HCT116 (cell line): ENCODE results near the gene KATNIP. TPM values are rescaled to one million over a fixed set of nuclear protein-coding genes. Genes with fewer than 3 reads are reported as not detected.

Experiments
- ATAC-seq: fragments of 200-7000 bp; cut with Tn5 transposase; 2 replicates; pipeline ENCODE4 v1.9.1; 2020; ENCODE audit warnings: mild to moderate bottlenecking, moderate library complexity
- BruUV-seq: library from RNA; stranded (reverse); fragments of 400-500 nt; replicated peaks from 2 replicates; lab custom pipeline; 2021; lab: Mats Ljungman, UMichigan
- CTCF ChIA-PET: fragments of 300-600 bp; sonication (Branson Sonifier 250); formaldehyde crosslinking; loops from one replicate; lab custom pipeline; 2021; ENCODE audit warnings: antibody characterized with exemption; lab: Charles Lee
- POLR2A ChIA-PET: fragments of 300-600, 350-600 bp; sonication (Branson Sonifier 250); formaldehyde crosslinking; loops from one replicate; lab custom pipeline; 2021; ENCODE audit warnings: antibody characterized with exemption; lab: Charles Lee
- RAD21 ChIA-PET, 2 experiments: fragments of 300-600 bp; sonication (Branson Sonifier 250); formaldehyde crosslinking; loops; one replicate each; lab custom pipeline; 2023; ENCODE audit warnings: low total read pairs in 2 of 2; ENCODE audit not compliant: uncharacterized antibody in 2 of 2, unreplicated experiment in 2 of 2, low non-redundant PET in 1 of 2; lab: Charles Lee
- DNase-seq: peaks from one replicate; pipeline ENCODE4 v3.0.0-alpha.2; 2010; ENCODE audit warnings: low read depth, low spot score
- H2AFZ ChIP-seq: fragments of 200-600 bp; shearing (Covaris generic), sonication (generic); 2 replicates; pipeline ENCODE4 v1.6.1; 2017; ENCODE audit warnings: low read depth, mixed run types, mixed read lengths, antibody characterized with exemption, low read length; ENCODE audit not compliant: poor library complexity, severe bottlenecking
- H3K27ac ChIP-seq: 2 replicates; pipeline ENCODE4 v1.5.1; 2012; ENCODE audit warnings: low read depth, low read length
- H3K27me3 ChIP-seq: fragments of 200-600 bp; sonication (generic); 2 replicates; pipeline ENCODE4 v1.6.1; 2016; ENCODE audit warnings: mixed run types, low read length, mixed read lengths; ENCODE audit not compliant: insufficient read depth
- H3K36me3 ChIP-seq, 2 experiments: fragments of 200-500 bp in 1 of 2; fragments of 200-600 bp in 1 of 2; sonication (Bioruptor generic) in 1 of 2; sonication (generic) in 1 of 2; 2 replicates each; pipeline versions ENCODE4 v1.5.1 to v1.6.1; 2014 to 2016; ENCODE audit warnings: low read length in 2 of 2, inconsistent platforms in 1 of 2, mixed read lengths in 1 of 2, mixed run types in 1 of 2; ENCODE audit not compliant: insufficient read depth in 2 of 2, control insufficient read depth in 1 of 2
- H3K4me1 ChIP-seq, 2 experiments: fragments of 200-600 bp in 1 of 2; sonication (generic) in 1 of 2; 2 replicates each; pipeline versions ENCODE4 v1.5.1 to v1.6.1; 2012 to 2017; ENCODE audit warnings: low read length in 2 of 2, inconsistent platforms in 1 of 2, mild to moderate bottlenecking in 1 of 2, mixed read lengths in 1 of 2, mixed run types in 1 of 2, moderate library complexity in 1 of 2; ENCODE audit not compliant: insufficient read depth in 2 of 2, control insufficient read depth in 1 of 2
- H3K4me2 ChIP-seq: fragments of 200-600 bp; sonication (generic); 2 replicates; pipeline ENCODE4 v1.6.1; 2017; ENCODE audit warnings: mixed run types, low read length, mixed read lengths
- H3K4me3 ChIP-seq, 2 experiments: fragments of 200-600 bp in 1 of 2; sonication (generic) in 1 of 2; replicated peaks in 1 of 2; 2 replicates each; pipeline ENCODE4 v1.5.1; 2011 to 2016; ENCODE audit warnings: low read length in 2 of 2, control low read depth in 1 of 2, low read depth in 1 of 2, mild to moderate bottlenecking in 1 of 2, mixed read lengths in 1 of 2, mixed run types in 1 of 2
- H3K79me2 ChIP-seq: fragments of 200-600 bp; sonication (generic); 2 replicates; pipeline ENCODE4 v1.6.1; 2017; ENCODE audit warnings: mild to moderate bottlenecking, mixed run types, low read length, moderate library complexity, mixed read lengths; ENCODE audit not compliant: insufficient read depth
- H3K9ac ChIP-seq: fragments of 200-600 bp; sonication (generic); 2 replicates; pipeline ENCODE4 v1.6.1; 2016; ENCODE audit warnings: low read length, mixed read lengths
- H3K9me2 ChIP-seq: fragments of 200-600 bp; sonication (generic), shearing (Covaris generic); 2 replicates; pipeline ENCODE4 v1.6.1; 2017; ENCODE audit warnings: mixed run types, mild to moderate bottlenecking, moderate library complexity; ENCODE audit not compliant: insufficient read depth
- H3K9me3 ChIP-seq, 2 experiments: fragments of 200-500 bp in 1 of 2; fragments of 200-600 bp in 1 of 2; sonication (Bioruptor generic) in 1 of 2; sonication (generic) in 1 of 2; 2 replicates each; pipeline ENCODE4 v1.6.1; 2014 to 2017; ENCODE audit warnings: low read length in 2 of 2, mixed read lengths in 2 of 2, inconsistent platforms in 1 of 2, low read depth in 1 of 2, mild to moderate bottlenecking in 1 of 2, mixed run types in 1 of 2, moderate library complexity in 1 of 2; ENCODE audit not compliant: control insufficient read depth in 1 of 2, insufficient read depth in 1 of 2
- H4K20me1 ChIP-seq: fragments of 200-600 bp; sonication (generic), shearing (Covaris generic); 2 replicates; pipeline ENCODE4 v1.6.1; 2017; ENCODE audit warnings: mixed run types, mild to moderate bottlenecking, moderate library complexity; ENCODE audit not compliant: insufficient read depth
- CEBPB ChIP-seq: IDR thresholded peaks from 2 replicates; pipeline ENCODE4 v1.6.1; 2012; ENCODE audit warnings: low read depth
- CTCF ChIP-seq, 3 experiments: fragments of 200-600 bp in 1 of 3; sonication (generic) in 1 of 3; IDR thresholded peaks in 2 of 3; conservative IDR thresholded peaks in 1 of 3; 2 replicates each; pipeline ENCODE4 v1.5.1; 2012 to 2017; ENCODE audit warnings: low read depth in 2 of 3, low read length in 2 of 3, antibody characterized with exemption in 1 of 3, borderline replicate concordance in 1 of 3, control low read depth in 1 of 3, mild to moderate bottlenecking in 1 of 3, mixed read lengths in 1 of 3, mixed run types in 1 of 3, moderate library complexity in 1 of 3; ENCODE audit not compliant: insufficient read depth in 1 of 3
- EGR1 ChIP-seq: IDR thresholded peaks from 2 replicates; pipeline ENCODE4 v1.6.1; 2012; ENCODE audit warnings: low read depth
- EZH2 ChIP-seq: fragments of 200-600 bp; sonication (generic); IDR thresholded peaks from 2 replicates; pipeline ENCODE4 v1.6.1; 2017; ENCODE audit warnings: antibody characterized with exemption, mixed run types
- RAD21 ChIP-seq: IDR thresholded peaks from 2 replicates; pipeline ENCODE4 v1.6.1; 2012; ENCODE audit warnings: low read depth, mild to moderate bottlenecking
- YY1 ChIP-seq: IDR thresholded peaks from 2 replicates; pipeline ENCODE4 v1.6.1; 2011; ENCODE audit warnings: low read length, low read depth, moderate library complexity, mild to moderate bottlenecking; ENCODE audit not compliant: insufficient replicate concordance; ENCODE audit errors: extremely low read depth
- ZNF274 ChIP-seq: fragments of 200-500 bp; sonication (Bioruptor generic); IDR thresholded peaks from 2 replicates; pipeline ENCODE4 v1.6.1; 2014; ENCODE audit warnings: mild to moderate bottlenecking, low read depth, low read length, inconsistent platforms
- intact Hi-C: fragments of 100-400 bp; cut with micrococcal nuclease; formaldehyde crosslinking; loops from 2 replicates; pipeline ENCODE4 v1.10.0; 2022
- total RNA-seq: library from RNA; stranded (reverse); gene quantifications from one replicate; pipeline ENCODE4 v1.2.1, GENCODE V29; 2021; ENCODE audit not compliant: unreplicated experiment
- TF ChIP-seq, protein P1 (sequence below): IDR thresholded peaks from 2 replicates; pipeline ENCODE4 v1.6.1; 2011; ENCODE audit warnings: mild to moderate bottlenecking, low read length, moderate library complexity; ENCODE audit not compliant: insufficient replicate concordance; ENCODE audit errors: extremely low read depth

KATNIP gene
- total RNA-seq, 1 experiment from 2014 or later, result 23.8 TPM

DNA sequence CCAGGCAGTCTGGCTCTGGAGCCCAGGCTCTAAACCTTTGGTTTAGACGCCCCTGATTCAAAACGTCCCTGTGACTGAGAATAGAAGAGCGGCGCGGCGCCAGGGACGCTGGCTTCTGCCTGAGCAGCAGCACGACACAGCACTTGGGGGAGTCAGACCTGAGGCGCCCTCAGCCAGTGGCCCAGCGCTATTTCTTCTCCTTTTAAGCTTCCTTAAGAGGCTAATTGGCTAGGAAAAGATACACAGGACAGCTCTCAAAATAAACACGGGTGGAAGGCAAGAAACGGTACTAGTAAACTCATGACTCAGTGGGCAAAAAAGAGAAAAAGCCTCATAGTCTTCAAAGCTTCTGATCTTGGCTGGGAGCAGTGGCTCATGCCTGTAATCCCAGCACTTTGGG lies 35.1 kb upstream of the KATNIP start:
- H3K27ac ChIP-seq, result no peak overlapping the region
- no peak overlapping the region for H3K4me3 ChIP-seq
- H3K79me2 ChIP-seq, result peaks cover 5% of the 10 kb centered on the region; the same call in 1 of the 2 replicates
- POLR2A ChIA-PET, result no interaction called here
- DNase-seq, result no peak
- H3K9me3 ChIP-seq, result no peaks in the 10 kb centered on the region
- H3K27me3 ChIP-seq, result no peaks in the 10 kb centered on the region
- no peak overlapping the region for H2AFZ ChIP-seq
- no TSS peak for BruUV-seq
- H3K9ac ChIP-seq, result no peak overlapping the region
- CTCF ChIA-PET, result interaction anchor here (1.7 kb wide), 1 partner anchor 35 kb away, joined by 6 read pairs; the partner anchor contains the start of genes GTF3C1 and KATNIP
- no peaks in the 10 kb centered on the region for H3K9me2 ChIP-seq
- RAD21 ChIA-PET, result no interaction called here
- peaks cover 18 to 21% of the 10 kb centered on the region in 2 experiments for H3K36me3 ChIP-seq
- ATAC-seq, result no peak
- TF ChIP-seq CEBPB (no peak), ZNF274 (no peak), RAD21 (no peak), YY1 (no peak), EZH2 (no peak)
- TF ChIP-seq, protein P1, sequence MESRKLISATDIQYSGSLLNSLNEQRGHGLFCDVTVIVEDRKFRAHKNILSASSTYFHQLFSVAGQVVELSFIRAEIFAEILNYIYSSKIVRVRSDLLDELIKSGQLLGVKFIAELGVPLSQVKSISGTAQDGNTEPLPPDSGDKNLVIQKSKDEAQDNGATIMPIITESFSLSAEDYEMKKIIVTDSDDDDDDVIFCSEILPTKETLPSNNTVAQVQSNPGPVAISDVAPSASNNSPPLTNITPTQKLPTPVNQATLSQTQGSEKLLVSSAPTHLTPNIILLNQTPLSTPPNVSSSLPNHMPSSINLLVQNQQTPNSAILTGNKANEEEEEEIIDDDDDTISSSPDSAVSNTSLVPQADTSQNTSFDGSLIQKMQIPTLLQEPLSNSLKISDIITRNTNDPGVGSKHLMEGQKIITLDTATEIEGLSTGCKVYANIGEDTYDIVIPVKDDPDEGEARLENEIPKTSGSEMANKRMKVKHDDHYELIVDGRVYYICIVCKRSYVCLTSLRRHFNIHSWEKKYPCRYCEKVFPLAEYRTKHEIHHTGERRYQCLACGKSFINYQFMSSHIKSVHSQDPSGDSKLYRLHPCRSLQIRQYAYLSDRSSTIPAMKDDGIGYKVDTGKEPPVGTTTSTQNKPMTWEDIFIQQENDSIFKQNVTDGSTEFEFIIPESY, result no peak
- intact Hi-C loops, result loop anchor here (5.0 kb wide), 1 partner anchor 352 kb away; no protein-coding TSS in a partner anchor
- H4K20me1 ChIP-seq, result no peaks in the 10 kb centered on the region
- H3K4me2 ChIP-seq, result no peak overlapping the region
- H3K4me1 ChIP-seq, result no peaks in the 10 kb centered on the region

DNA sequence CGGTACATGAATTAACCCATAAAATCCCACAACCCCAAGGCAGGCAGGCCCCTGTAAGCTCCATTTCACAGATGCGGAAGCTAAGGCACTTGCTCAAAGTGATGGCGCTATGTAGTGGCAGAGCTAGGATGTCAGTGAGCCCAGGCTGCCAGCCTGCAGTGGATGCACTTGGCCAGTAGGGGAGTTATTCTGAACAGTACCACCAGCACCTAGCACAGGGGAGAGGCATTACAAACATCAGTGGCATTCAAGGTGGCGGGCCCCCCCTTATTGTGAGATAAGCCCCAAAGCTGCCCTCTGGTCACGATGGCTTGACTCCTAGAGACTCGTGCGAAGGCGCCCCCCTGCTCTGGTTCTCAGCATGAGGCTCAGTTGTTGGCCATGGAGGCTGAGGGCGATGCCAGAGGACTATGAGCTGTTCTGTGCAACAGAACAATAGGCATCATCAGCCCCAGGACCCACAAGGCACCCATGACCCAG lies 34.0 kb upstream of the KATNIP start:
- no peak overlapping the region for H2AFZ ChIP-seq
- CTCF ChIA-PET, result interaction anchor here (1.0 to 1.7 kb wide), 2 partner anchors 34 to 552 kb away, joined by 3 to 6 read pairs; partner anchors contain the start of genes GTF3C1 and KATNIP
- TF ChIP-seq EGR1, result no peak
- peak; percentile 17; the same call in 1 of the 2 replicates for TF ChIP-seq RAD21
- TF ChIP-seq CTCF (IDR thresholded peaks at IDR 0.05 in 2 of 3, conservative IDR thresholded peaks at IDR 0.05 in 1 of 3; ENCODE audit: borderline replicate concordance in 1 of 3, insufficient read depth in 1 of 3, low read depth in 2 of 3, low read length in 2 of 3), result peak; percentile 4 to 86 (median 78); a peak in 4 of 6 replicates
- TF ChIP-seq, all 23 proteins: peak for 2
- Histone ChIP-seq H4K20me1 (no peaks in the 10 kb centered on the region), H3K4me2 (no peak overlapping the region), H3K4me3 (no peak overlapping the region), H3K27me3 (no peaks in the 10 kb centered on the region), H3K27ac (no peak overlapping the region), H3K9ac (no peak overlapping the region), H3K9me3 (no peaks in the 10 kb centered on the region), H3K36me3 (peaks cover 14 to 19% of the 10 kb centered on the region in 2 experiments), H3K79me2 (peaks cover 5% of the 10 kb centered on the region; the same call in 1 of the 2 replicates), H3K9me2 (no peaks in the 10 kb centered on the region), H3K4me1 (no peaks in the 10 kb centered on the region)
- ATAC-seq (peak; percentile 97), DNase-seq (peak; percentile 6)
- no TSS peak for BruUV-seq
- intact Hi-C loops, result loop anchor here (5.0 kb wide), 1 partner anchor 351 kb away; no protein-coding TSS in a partner anchor
- POLR2A ChIA-PET, result no interaction called here
- RAD21 ChIA-PET, result no interaction called here
